Activated CD4-positive, CD25-positive, alpha-beta regulatory T cell treated with anti-CD3 and anti-CD28 coated beads, Interleukin-2, amount 50 U/mL, for 72 hours (primary cell): ENCODE measurements around the gene CDH15.

Experiments used
- DNase-seq: peaks from one replicate; pipeline ENCODE4 v3.0.0; 2021

CDH15 gene

GRCh38 chr16:89171216-89172170 lies at the start of gene CDH15:
TSS of gene CDH15 (plus strand) at chr16:89171748. CDS start at chr16:89171832, 84 bp downstream.
- DNase-seq: peak; percentile 91

DNA sequence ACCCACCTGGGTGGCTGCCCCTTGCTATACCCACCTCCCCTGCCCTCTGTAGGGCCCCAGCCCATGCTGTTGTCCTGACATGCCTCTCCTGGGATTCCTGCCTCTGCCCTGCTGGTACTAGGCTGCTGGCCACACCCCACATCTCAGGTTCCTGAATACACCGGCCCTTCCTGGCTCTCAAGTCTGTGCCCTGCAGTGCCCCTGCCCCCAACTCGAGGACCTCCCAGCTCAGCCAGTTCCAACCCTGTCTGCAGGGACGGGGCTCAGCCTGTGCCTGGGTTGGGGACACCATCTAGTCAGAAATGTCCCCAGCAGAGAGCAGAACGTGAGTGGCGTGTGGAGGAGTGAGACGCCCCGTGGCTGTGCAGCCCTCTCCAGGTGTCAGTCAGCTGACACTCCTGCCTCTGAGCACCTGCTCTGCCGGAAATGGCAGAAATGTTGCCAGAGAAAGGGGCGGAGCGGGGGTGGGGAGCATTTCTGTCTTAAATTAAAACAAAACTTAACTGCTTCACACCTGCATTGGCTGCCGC lies 49.2 kb upstream of the CDH15 start:
- peak; percentile 62 for DNase-seq

DNA sequence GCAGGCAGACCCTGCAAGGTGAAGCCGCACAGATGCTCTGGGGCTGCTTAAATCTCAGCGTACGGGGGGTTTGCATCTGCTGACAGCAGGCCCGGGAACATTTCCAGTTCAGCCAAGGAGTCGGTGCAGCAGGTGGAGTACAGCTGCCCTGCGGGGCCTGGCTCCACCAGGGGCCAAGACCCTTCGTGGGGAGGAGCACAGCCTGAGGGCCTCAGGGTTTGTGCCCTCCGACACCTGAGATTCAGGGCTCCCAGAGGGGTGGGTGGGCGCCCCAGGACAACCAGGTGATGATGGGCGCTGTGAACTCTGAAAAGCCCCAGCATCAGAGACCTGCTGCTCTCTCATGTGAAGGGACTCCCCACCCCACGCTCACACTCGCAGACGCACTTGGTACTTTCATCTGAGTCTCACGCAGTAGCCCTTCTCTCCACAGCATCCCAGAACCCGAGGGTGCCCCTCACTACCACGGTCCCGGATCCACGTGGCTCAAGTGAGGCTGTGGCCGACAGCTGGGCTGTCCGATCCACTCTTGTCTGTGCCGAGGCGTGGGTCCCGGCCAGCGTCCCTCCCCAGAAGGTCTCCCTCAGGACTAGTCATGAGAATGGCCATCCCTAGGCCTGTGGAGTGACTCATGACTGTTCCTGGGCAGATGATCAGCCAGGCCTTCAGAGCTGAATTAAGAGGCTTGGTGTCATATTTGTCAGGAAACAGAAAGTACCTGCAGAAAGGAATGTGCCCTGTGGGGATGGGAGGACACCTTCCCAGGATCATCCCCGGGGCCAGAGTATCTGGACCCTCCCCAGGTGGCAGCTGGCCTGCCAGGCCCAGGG lies 48.3 kb upstream of the CDH15 start:
- no peak for DNase-seq

GRCh38 chr16:89123831-89124100 lies 47.8 kb upstream of the CDH15 start:
- no peak for DNase-seq

DNA sequence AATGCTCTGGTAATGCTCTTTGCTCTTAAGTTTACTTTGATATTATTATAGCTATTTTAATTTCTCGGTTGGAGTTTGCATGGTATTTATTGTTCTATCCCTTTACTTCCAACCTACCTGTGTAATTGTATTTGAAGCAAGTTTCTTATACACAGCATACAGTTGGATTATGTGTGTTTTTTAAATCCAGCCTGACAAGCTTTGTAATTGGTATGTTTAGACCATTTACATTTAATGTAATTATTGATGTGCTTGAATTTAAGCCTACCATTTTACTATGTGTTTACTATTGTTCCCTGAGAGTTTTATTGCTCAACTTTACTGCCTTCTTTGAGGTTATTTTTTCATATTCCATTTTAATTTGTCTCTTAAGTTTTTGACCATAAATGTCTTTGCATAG lies 42.2 kb upstream of the CDH15 start:
- no peak for DNase-seq

DNA sequence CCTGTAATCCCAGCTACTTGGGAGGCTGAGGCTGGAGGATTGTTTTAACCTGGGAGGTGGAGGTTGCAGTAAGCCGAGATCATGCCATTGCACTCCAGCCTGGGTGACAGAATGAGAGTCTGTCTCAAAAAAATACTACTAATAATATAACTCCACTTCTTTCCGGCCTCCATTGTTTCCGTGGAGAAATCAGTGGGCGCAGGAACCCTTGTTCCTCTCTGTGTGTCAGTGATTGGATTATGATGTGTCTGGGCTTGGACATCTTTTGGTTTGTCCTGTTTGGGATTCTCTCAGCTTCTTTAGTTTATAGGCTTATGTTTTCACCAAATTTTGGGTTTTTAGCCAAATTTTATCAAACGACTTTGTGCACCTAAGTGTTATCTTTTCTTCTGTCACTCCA lies 41.1 kb upstream of the CDH15 start:
- DNase-seq: no peak

DNA sequence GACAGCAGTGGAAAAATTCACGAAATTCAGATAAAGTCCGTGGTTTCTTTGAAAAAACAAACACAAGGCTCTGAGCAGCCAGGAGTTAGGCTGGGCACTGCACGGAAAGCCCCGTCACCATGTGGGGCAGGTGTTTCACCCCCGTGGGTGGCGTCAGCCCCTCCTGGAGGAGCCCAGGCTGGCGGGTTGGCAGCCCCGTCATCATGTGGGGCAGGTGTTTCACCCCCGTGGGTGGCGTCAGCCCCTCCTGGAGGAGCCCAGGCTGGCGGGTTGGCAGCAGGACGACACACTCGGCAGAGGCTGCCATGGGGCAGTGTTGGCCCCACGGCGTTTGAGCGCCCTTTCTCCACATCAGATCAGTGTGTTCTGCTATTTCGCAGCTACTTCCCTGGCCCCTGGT lies 39.8 kb upstream of the CDH15 start:
- no peak for DNase-seq

DNA sequence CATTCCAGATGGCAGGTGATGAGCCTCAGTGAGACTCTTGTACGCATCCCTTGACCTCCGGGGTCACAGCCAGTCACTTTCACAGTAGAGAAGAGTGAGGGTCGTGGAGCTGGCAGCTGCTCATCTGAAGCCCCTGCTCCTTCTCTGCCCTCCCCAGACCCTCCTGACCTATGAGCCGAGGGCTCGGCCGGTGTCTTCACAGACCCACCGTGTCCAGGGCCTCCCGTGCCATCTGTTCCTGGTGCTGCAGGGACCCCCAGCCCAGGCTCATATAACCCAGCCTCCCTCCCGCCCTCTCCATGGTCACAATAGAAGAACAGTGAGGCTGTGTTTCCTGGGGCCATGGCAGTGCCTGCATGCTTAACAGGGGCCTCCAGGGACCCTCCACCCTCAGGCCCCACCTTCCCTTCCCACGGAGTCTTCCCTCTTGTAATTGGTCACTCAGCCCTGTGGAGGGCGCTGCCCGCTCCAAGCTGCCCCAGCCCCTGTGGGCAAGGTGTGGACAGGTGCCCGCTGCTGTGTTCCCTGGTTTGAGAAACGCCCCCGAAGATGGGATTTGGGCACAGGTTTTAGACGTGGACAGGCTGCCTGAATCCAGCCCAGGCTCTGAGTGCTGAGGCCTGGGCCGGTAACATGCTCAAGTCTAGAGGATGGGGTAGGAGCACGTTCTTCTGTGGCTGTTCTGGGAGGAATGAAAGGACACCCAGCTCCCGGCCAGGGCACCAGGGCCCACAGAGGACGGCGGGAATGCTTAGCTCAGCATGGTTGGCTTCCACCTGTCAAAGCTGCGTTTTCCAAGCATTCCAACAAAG lies 39.1 kb upstream of the CDH15 start:
- DNase-seq: no peak

GRCh38 chr16:89133457-89134127 lies 38.0 kb upstream of the CDH15 start:
- no peak for DNase-seq

DNA sequence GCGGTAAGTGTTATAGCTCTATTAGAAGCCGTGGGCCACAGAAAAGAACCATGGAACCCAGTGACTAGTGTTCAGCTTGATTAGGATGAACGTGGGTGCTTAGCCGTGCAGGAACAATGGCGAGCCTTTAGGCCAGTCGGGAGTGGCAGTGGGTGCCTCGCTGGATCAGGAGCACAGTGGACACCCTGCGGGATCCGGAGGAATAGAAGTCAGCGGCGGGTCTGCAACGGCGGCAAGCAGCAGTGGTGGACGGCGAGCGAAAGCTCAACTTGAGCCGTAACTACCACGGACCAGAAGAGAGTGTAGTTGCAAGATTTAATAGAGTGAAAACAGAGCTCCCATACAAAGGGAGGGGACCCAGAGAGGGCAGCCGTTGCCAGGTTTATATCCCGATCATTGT lies 37.3 kb upstream of the CDH15 start:
- no peak for DNase-seq

DNA sequence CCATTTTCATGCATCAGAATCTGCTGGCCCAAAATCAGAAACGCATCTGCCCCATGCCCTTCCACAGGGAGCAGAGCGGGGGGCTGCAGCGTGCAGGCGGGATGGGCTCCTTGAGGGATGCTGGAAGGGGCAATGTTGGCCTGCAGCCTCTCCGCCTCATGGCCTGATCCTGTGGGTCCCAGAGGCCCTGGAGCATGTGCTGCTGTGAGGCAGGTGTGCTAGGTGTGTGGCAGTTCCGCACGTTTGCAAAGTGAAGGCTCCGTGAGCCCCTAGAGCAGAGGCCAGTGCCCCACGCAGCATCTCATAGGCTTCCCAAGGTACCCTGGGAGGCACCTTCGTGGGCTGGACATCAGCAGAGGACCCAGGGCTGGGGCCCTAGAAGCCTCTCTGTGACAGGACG lies 36.4 kb upstream of the CDH15 start:
- DNase-seq: no peak

DNA sequence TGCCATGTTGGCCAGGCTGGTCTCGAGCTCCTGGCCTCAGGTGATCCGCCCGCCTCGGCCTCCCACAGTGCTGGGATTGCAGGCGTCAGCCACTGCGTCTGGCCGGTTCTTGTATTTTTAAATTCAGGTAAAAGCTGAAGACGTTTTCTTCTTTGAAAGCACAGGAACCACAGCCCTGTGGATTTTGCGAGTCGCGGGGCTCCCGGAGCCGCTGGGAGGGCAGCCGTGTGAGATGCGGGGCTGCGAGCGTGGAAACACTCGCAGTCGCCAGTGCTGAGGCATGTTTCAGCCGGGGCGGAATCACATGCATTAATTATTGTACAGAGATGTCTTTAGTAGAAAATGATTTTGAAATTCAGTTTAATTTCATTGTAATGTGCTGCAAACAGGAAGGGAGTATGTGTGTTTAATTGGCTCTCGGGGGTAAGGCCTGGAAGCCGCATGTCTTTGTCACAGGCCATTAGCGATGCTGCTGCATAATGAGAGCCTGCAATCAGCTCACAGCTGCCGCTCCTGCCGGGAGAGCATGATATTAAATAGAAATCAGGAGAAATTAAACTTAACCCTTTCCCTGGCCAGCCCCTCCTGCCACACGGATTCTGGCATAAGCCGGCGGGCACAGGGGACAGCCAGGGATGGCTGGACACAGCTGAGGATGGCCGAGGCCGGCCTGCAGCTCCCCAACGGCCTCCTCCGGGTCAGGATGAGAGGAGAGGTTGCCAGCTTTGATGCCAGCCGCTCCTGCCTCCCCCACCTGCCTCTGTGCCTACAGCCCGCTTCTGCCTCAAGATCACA lies 35.4 kb upstream of the CDH15 start:
- DNase-seq: no peak

- no peak for DNase-seq
Observed at GRCh38 chr16:89136931-89137330, 34.6 kb upstream of the CDH15 start.

DNA sequence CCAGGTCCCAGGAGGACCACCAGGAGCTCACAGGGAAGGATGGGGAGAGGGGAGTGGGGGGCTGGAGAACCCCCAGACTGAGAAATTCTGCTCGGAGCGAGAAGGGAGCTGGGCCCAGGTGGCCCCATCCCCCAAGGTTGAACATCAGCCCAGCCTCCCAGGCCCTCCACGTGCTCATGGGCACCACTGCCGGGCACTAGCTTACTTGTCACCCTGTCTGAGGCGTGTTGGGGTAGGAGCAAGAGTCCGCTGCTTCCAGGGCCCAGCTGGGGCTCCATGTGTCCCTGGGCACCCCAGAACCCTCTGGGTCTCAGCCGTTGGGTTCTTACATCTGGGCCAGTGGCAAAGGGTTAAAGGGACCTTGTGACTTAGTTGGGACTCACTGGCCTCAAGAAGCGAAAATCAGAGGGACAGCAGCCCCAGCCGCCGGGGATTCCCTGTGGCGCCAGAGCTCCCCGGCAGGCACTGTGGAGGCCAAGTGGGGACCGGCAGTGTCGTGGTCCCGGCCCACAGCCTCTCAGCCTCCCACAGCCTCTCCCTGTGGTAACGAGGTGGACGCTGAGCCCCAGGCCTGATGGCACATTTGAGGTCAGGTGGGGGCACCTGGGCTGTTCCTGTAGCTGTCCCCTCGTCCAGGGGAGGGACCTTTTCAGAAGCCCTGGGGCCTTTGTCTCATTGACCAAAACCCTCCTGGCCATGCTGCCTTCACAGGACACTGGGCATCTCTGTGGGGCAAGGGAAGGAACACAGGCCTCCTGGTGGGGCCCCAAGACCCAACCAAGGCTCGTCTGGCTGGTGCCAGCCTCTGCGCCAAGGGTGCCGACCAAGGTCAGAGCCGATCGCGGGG lies 33.7 kb upstream of the CDH15 start:
- no peak for DNase-seq

DNA sequence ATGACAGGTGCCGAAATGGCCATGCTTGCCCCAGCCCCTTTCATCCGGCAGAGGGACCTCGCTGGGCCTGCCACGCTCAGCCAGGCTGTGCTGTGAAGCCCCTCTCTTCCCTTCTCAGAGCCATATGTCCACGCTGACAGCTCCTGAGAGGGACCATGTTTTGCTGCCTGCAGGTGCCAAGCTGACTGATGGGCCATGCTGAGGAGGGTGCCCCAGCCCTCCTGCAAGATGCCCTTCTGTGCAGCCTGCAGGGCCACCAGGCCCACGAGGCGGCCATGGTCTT lies 33.1 kb upstream of the CDH15 start:
- DNase-seq: no peak

DNA sequence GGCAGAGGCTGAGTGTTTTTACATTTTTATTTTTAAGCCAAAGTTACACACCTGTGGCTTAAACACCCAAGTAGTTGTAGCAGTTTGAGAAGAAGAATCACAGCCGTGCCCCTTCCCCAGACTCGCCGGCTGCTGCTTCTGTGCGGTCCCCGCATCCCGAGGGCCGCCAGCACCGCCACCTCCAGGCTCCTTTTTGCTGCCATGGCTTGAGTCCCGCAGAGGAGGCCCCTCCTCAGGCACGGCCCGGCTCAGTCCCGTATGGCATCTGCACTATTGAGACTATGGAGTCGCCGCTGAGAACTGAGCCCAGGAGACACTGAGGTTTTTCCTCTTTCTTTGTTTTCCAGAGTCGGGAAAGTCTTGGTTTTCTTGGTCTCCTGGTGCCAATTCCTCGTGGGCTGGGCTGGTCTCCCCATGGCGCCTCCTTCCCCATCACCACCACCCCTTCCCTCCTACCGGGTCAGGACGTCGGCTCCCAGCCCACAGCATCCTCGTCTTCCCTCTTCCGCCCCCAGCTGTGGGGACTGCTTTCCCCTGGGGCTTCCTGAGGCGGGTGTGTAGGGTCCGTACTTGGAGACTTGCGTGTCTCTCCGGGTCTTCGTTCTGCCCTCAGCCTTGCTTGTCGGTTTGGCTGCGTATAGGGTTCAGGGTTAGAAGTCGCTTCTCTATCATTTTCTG lies 32.6 kb upstream of the CDH15 start:
- DNase-seq: no peak

GRCh38 chr16:89139907-89140361 lies 31.6 kb upstream of the CDH15 start:
- DNase-seq: no peak

GRCh38 chr16:89140401-89140800 lies 31.1 kb upstream of the CDH15 start:
- no peak for DNase-seq

- DNase-seq: no peak
Observed at GRCh38 chr16:89140981-89141883, 30.3 kb upstream of the CDH15 start.
